Kidney epithelial cell (primary cell): ENCODE results near the gene ADAMTS2. TPM values are rescaled to one million over a fixed set of nuclear protein-coding genes. Genes with fewer than 3 reads are reported as not detected.

Source experiments
- DNase-seq: peaks from one replicate; pipeline ENCODE4 v3.0.0-alpha.2; 2010; ENCODE audit warnings: low read depth
- H3K27me3 ChIP-seq: 2 replicates; pipeline ENCODE4 v1.6.0; 2011; ENCODE audit warnings: low read length; ENCODE audit not compliant: control insufficient read depth, insufficient read depth
- H3K36me3 ChIP-seq: 2 replicates; pipeline ENCODE4 v1.5.1; 2011; ENCODE audit warnings: low read length; ENCODE audit not compliant: control insufficient read depth, insufficient read depth
- H3K4me3 ChIP-seq: 2 replicates; pipeline ENCODE4 v1.5.1; 2011; ENCODE audit warnings: low read depth, mild to moderate bottlenecking, control low read depth, low read length
- total RNA-seq: library from RNA; depleted of rRNA; stranded (reverse); fragments of >200 nt; gene quantifications from 2 replicates; pipeline ENCODE4 v1.2.3, GENCODE V29; 2015
- TF ChIP-seq, protein P1 (sequence below): IDR thresholded peaks from 2 replicates; pipeline ENCODE4 v1.5.1; 2011; ENCODE audit warnings: mild to moderate bottlenecking, moderate library complexity, low read length, control low read depth, inconsistent platforms; ENCODE audit not compliant: insufficient read depth, poor library complexity, severe bottlenecking

The ADAMTS2 gene
- total RNA-seq, 1 donor from 2014 or later: 1.8 TPM

DNA sequence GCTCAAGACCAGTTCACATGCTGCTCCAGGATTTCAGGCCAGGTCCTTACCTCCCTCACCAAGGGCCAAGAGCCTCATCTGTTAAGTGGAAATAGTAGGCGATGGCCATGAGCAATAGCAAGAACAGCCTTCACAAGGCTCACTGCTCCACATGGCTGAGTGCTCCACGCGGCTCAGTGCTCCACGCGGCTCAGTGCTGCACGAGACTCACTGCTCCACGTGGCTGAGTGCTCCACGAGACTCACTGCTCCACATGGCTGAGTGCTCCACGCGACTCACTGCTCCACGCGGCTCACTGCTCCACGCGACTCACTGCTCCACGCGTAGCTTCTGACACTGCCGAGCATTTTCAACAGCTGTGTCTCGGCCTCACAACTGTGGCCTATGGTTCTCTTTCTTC, 36.4 kb upstream of the ADAMTS2 start:
- no peaks in the 10 kb centered on the region for H3K27me3 ChIP-seq
- TF ChIP-seq, protein P1, sequence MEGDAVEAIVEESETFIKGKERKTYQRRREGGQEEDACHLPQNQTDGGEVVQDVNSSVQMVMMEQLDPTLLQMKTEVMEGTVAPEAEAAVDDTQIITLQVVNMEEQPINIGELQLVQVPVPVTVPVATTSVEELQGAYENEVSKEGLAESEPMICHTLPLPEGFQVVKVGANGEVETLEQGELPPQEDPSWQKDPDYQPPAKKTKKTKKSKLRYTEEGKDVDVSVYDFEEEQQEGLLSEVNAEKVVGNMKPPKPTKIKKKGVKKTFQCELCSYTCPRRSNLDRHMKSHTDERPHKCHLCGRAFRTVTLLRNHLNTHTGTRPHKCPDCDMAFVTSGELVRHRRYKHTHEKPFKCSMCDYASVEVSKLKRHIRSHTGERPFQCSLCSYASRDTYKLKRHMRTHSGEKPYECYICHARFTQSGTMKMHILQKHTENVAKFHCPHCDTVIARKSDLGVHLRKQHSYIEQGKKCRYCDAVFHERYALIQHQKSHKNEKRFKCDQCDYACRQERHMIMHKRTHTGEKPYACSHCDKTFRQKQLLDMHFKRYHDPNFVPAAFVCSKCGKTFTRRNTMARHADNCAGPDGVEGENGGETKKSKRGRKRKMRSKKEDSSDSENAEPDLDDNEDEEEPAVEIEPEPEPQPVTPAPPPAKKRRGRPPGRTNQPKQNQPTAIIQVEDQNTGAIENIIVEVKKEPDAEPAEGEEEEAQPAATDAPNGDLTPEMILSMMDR: no peak
- no peak overlapping the region for H3K4me3 ChIP-seq
- DNase-seq: no peak
- H3K36me3 ChIP-seq: no peaks in the 10 kb centered on the region

DNA sequence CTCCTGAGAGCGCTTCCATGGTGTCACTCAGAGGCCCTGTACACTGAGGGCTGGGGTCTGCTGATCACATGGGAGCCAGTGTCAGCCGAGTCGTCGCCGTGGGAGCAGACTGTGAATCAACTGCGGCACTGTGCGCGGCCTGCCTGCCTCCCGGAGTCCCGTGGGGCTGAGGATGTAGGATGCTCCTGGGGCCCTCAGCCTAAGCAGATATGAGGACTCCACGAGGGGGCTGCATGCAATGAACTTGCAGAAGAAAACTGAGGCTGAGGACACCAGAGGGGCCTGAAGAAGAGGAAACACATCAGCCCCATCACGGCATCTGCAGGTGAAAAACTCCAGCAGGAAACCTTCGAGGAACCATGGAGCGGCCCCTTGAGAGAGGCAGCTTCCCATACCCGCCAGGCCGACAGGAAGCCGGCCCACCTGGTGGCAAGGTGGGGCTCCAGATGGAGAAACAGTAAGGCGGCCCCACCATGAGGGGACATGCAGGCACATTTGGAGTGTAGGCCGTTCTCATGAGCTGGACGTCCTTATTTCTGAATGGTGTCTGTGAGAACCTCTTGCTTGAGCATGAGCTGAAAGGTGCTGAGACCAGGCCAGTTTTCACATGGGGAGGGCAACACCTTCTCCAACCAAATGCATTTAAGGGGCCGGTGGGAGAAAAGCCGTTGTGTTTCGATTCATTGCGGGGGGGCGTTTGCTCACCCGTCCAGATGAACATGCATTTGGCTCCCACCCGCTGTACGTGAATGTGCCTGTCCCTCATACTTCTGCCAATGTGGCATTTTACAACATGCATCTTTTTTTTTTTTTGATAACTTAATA, 35.2 kb upstream of the ADAMTS2 start:
- TF ChIP-seq, protein P1: no peak
- no peak for DNase-seq
- no peak overlapping the region for H3K4me3 ChIP-seq
- no peaks in the 10 kb centered on the region for H3K36me3 ChIP-seq
- H3K27me3 ChIP-seq: no peaks in the 10 kb centered on the region

DNA sequence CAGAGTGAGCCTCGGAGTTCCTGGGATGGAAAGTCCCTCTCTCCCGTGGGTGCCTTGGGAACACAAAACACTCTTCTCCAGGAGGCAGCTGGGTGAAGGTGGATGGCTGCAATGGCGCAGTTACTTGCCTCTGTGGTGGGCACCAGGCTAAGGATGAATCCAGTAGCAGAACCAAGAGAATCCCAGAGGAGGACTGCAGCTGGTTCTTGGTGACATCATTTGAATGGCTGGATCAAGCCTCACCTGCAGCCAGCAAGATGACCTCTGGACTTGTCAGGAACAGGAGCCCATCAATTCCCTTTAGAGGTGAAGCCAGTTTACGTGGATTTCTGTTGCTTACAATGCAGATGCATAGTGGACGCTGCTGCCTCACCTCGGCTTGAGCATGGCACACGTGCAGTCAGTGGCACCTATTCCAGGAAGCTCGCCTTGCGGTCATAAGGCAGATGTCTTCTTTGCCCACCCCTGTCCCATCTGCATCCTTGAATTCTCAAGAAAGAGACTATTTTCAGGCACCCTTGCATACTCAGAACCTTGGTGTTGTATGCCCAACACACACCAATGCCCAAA, 34.1 kb upstream of the ADAMTS2 start:
- TF ChIP-seq, protein P1: no peak
- no peaks in the 10 kb centered on the region for H3K27me3 ChIP-seq
- no peak overlapping the region for H3K4me3 ChIP-seq
- DNase-seq: no peak
- no peaks in the 10 kb centered on the region for H3K36me3 ChIP-seq

DNA sequence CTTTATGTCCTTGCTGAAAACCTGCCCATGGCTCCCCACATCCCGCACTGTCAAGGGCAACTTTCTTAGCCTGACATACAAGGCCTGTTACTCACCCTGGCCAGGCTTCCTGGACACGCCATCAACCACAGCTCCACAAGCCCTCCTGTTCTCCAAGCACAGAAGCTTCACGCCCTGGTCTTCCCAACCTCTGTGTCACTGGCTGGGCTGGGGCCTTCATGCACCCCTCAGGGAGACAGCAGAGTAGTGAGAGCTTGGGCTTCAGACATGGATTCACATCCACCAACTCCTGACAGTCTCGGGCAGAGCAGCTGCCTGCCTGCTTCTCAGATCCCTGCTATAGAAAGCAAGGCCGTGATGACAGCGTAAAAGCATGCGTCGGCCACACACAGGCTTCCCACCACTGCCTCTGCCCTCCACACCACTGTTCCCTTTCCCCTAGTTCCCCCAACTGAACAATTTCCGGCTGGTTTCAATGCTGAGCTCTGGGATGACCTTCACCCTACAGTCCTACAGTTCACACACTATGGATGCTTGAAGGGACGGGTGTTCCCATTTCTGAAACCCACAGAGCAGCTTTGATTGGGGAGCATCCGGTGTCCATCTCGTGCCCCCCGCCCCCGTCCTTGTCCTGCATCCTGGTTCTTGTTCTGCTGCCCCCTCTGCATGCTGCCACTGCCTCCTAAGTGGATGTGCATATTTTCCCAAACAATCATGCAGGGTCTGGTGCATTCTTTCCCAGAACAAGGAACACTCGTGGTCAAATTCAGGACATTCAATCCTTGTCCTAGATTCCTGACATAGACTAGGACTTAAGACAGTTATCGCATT, 33.4 kb upstream of the ADAMTS2 start:
- DNase-seq: no peak
- Histone ChIP-seq H3K4me3 (no peak overlapping the region), H3K27me3 (no peaks in the 10 kb centered on the region), H3K36me3 (no peaks in the 10 kb centered on the region)
- TF ChIP-seq, protein P1: no peak

DNA sequence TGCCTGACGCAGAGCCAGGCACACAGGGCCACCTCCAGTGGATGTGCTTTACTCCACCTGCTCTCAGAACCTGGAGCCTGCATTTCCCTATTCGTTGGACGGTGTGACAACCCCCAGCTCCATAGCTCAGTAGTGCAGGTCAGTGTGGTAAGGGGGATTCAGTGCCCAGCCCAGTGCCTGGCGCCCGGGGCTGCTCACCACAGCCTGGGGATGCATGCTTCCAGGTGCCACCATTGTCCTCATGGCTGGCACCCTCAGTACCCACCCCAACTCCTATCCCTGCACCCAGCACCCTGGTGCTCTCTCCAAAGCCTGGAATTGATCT, 32.8 kb upstream of the ADAMTS2 start:
- Histone ChIP-seq H3K27me3 (no peaks in the 10 kb centered on the region), H3K36me3 (no peaks in the 10 kb centered on the region), H3K4me3 (no peak overlapping the region)
- TF ChIP-seq, protein P1: no peak
- DNase-seq: no peak
